GM18507 (cell line): ENCODE results near the gene RECK.
"Not testable (repeated sequence)": the region's sequence is repeated elsewhere in the genome, so short reads cannot be mapped to it uniquely, and the experiment has no call there.

Source experiments
- DNase-seq: peaks from one replicate; pipeline ENCODE4 v3.0.0; 2011; ENCODE audit warnings: low read depth; ENCODE audit not compliant: insufficient read length; ENCODE audit errors: extremely low spot score
- FAIRE-seq: peaks from 2 replicates; lab custom pipeline; 2011; peaks lifted over from hg19 to GRCh38; lab: Jason Lieb, UNC

RECK gene, protein sequence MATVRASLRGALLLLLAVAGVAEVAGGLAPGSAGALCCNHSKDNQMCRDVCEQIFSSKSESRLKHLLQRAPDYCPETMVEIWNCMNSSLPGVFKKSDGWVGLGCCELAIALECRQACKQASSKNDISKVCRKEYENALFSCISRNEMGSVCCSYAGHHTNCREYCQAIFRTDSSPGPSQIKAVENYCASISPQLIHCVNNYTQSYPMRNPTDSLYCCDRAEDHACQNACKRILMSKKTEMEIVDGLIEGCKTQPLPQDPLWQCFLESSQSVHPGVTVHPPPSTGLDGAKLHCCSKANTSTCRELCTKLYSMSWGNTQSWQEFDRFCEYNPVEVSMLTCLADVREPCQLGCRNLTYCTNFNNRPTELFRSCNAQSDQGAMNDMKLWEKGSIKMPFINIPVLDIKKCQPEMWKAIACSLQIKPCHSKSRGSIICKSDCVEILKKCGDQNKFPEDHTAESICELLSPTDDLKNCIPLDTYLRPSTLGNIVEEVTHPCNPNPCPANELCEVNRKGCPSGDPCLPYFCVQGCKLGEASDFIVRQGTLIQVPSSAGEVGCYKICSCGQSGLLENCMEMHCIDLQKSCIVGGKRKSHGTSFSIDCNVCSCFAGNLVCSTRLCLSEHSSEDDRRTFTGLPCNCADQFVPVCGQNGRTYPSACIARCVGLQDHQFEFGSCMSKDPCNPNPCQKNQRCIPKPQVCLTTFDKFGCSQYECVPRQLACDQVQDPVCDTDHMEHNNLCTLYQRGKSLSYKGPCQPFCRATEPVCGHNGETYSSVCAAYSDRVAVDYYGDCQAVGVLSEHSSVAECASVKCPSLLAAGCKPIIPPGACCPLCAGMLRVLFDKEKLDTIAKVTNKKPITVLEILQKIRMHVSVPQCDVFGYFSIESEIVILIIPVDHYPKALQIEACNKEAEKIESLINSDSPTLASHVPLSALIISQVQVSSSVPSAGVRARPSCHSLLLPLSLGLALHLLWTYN

DNA sequence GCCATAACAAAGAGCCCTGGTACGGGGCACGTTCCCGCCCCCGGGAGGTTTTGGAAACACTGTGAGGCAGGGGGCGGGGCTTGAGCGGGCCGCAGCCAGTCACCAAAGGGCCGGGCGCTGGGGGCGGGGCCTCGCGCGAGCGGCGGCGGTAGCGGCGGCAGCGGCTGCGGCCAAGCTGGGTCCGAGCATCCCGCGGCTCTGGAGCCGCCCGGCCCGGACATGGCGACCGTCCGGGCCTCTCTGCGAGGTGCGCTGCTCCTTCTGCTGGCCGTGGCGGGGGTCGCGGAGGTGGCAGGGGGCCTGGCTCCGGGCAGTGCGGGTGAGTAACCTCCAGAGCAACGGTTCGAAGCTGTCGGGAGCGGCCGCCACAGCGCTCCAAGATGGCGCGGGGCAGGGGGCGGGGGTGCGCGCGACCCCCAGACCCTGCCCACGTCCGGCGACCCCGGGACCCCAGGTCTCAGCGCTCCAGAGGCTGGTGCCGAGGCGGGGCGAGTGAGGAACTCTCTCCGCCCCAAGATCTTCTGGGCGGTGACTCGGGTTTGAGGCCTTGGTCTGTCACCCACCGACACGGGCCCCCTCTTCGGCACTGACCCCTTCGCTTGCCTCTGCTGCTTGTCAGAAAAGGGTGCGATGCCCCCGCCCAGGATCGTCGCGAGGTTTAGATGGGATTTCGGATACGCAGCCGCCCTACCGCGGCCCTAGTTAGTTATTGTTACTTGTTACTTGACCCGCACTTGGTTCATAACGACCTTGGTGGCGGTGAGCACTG is at the start of gene RECK:
Gene RECK, plus strand, starts transcription at position 134 of the 769 bp plus-strand sequence. Its CDS starts 86 bp downstream, at position 220.
- DNase-seq, result peak; percentile 78
- FAIRE-seq, result peak; percentile 70

GRCh38 chr9:35990155-35990554 is 46.6 kb upstream of the RECK start:
- FAIRE-seq, result no peak
- DNase-seq, result no peak

- not testable (repeated sequence) for DNase-seq, FAIRE-seq
These were observed 43.6 kb upstream of the RECK start for GRCh38 chr9:35993136-35993535.

- DNase-seq (no peak), FAIRE-seq (no peak)
These were observed 42.6 kb upstream of the RECK start for GRCh38 chr9:35993976-35994720.

- DNase-seq (no peak), FAIRE-seq (no peak)
These were observed 41.8 kb upstream of the RECK start for GRCh38 chr9:35994959-35995358.

DNA sequence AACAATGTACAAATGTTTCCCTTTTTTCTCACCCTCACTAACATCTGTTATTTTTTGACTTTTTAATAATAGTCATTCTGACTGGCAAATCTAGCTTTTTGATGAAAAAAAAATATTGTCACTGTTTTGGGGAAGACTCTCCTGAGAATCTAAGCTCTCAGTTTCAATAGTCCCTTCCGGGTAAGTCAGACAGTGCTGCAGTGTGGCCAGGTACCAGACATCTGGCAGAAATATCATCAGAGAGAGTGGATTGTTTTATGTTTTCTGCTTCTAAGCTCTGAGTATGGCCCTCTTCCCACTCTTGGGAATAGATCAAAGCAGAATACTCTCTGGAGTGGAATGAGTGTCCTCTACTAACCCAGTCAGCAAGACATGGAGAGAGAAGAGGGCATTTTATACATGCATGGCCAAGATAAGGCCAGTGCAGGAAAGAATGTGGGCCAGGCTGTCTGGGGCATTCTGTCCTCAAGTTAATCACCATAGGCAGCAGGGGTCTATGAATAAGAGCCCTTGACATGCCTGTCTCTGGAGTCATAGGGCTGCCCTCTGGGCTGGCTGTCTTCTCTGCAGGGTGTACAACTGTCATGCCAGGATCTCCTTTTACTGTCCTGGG is 40.2 kb upstream of the RECK start:
- no peak for DNase-seq
- no peak for FAIRE-seq

- not testable (repeated sequence) for FAIRE-seq, DNase-seq
These were observed 39.7 kb upstream of the RECK start for GRCh38 chr9:35997016-35997415.

DNA sequence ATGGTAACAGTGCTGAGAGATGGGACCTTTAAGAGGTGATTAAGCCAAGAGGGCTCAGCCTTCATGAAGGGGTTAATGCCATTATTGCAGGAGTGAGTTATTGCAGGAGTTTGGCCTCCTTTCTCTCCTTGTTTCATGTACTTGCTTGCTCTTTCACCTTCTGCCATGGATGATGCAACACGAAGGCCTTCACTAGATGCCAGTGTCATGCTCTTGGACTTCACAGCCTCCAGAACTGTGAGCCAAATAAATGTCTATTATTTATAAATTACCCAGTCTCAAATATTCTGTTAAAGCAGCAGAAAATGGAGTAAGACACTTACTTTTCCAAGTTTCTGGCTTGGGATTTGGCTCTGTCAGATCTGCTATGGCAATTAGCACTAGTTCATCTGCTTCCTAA is 38.4 kb upstream of the RECK start:
- no peak for FAIRE-seq
- no peak for DNase-seq

- FAIRE-seq (no peak), DNase-seq (no peak)
These were observed 30.8 kb upstream of the RECK start for GRCh38 chr9:36005891-36006290.

GRCh38 chr9:36006549-36007315 is 30.0 kb upstream of the RECK start:
- no peak for DNase-seq
- peak; percentile 31 for FAIRE-seq

- peak; percentile 63 for FAIRE-seq
- DNase-seq, result no peak
These were observed 29.4 kb upstream of the RECK start for GRCh38 chr9:36007316-36007708.

- no peak for FAIRE-seq
- DNase-seq, result no peak
These were observed 28.9 kb upstream of the RECK start for GRCh38 chr9:36007852-36008251.

GRCh38 chr9:36008774-36009300 is 27.9 kb upstream of the RECK start:
- peak; percentile 83 for FAIRE-seq
- peak; percentile 32 for DNase-seq

DNA sequence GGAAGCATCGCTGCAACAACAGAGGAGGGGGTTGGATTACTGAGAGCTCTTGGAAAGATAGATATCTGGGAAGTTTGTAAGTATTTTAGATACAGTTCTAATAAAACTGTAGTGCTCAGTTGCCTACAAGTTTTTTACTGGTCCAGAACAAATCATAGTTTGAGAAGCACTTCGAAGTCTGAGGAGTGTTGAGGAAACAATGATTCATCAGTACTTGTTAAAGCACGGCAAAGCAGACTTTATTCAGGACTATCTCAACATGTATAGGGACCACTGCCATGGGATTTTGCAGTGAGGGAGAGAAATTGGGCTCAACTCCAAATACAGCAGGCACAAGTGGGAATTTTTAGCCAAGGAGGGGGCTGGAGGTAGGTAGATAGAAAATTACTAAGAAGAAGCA is 25.3 kb upstream of the RECK start:
- DNase-seq (no peak), FAIRE-seq (no peak)

DNA sequence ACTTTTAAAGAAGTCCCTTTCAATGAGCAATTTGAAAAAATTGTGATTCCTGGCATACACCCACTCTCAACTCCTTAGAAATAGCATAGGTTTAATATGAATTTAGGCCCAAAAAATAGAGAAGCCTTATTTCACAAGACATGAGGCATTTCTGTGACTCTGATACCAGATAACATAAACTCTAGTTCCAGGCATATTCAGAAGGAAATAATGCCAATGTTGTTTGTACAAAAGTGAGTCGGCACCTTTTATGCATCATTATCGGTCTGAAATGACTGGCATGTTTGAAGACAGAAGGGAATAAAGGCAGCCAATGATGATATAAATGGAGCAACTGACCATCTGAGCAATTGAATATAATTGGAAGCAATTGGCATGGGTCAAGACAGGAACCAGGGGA is 19.4 kb upstream of the RECK start:
- no peak for DNase-seq
- no peak for FAIRE-seq

GRCh38 chr9:36018129-36018528 is 18.6 kb upstream of the RECK start:
- DNase-seq, result no peak
- FAIRE-seq, result no peak

DNA sequence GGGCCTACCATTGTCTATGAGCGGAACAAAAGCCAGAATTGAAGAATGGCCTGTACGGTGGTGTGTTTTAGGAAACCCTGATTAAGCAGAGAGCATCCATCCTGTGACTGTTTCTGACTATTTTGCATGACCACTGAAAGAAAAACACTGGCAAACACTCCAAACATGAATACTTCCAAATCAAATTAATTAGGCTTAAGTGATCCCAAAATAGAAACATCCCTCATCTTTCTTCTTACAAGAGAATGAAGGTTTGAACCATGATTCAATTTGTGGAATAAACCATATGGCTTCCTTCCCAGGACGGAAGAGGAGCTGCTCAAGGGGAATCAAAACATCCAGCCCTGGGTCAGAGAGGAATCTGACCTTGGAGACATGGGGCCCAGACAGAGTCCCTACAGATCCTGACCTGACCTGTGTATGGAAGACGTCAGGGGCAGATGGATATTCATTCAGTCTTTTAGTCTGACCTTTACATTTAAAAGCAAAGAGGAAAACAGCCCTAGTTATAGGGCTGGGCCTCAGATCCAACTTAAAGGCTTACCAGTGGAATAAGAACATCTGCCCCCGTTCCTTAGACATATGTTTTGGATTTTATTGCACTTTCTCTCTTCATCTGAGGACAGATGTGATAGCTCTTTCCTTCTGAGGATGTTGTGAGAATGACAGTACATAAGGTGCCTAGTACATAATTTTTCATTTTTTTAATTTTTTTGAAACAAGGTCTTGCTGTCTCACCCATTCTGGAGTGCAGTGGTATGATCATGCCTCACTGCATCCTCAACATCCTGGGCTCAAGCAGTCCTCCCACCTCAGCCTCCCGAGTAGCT is 17.6 kb upstream of the RECK start:
- FAIRE-seq, result no peak
- no peak for DNase-seq
